Amygdala (tissue), 56 donors: ENCODE measurements around the gene PCDHA10.

Source experiments
- DNase-seq, 56 donors: peaks; one replicate each; lab custom pipeline; 2025; lab: John Stamatoyannopoulos, UW

PCDHA10 gene

GRCh38 chr5:140881889-140882590 lies 26.3 kb downstream of the PCDHA10 start, which contains the start of gene PCDHA13:
Gene PCDHA13 (plus strand): TSS chr5:140882124. CDS start chr5:140882269, 145 bp downstream.
- peak in 3 of 56 donors; percentile 14 to 40 (median 19) for DNase-seq

GRCh38 chr5:140882591-140882899 lies 26.8 kb downstream of the PCDHA10 start:
- DNase-seq = peak in 3 of 56 donors; percentile 7 to 22 (median 18)

- DNase-seq = no peak
Observed at GRCh38 chr5:140883373-140883772, 27.7 kb downstream of the PCDHA10 start.

GRCh38 chr5:140883927-140884697 lies 28.4 kb downstream of the PCDHA10 start:
- DNase-seq = no peak

DNA sequence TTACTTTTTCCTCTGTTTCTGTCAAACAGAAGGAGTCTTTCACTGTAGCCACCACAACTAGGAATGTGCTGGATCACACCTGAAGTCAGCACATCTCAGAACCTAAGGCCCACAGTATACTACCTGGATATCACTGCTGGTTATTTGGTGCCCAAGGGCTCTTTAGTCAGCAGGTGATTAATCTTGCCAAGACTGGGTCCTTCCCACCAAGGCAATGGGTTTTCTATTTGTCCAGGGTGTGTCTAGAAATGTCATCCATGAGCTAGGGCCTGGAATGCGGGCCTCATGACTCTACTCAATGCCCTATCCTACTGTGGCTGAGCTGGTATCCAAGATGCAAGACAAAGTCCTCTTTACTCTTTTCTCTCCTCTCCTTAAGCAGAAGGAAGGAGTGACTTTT lies 60.6 kb downstream of the PCDHA10 start:
- DNase-seq = no peak
